Measurements from ENCODE around the gene TMEM207. TPM values are rescaled to one million over a fixed set of nuclear protein-coding genes. Genes with fewer than 3 reads are reported as not detected.

TMEM207 gene
- total RNA-seq, 1 donor from 2014 or later, result not detected

DNA sequence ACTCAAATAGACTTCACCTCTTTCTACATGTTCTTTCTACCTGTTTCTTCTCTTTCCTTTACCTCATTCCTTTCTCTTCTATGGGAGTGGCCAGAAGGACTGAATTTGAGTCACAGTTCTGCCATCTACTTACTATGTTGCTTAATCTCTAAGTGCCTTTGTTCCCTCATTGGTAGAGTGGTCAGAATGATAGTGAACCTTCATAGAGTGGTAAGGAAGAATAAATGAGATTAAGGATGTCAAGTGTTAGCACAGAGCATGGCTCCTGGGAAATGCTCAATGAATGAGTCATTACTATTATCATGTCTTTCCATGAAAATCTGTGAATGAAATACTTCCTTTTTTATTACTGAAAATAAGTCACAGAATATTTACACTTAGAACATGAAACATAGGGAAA, 17.5 kb downstream of the TMEM207 start:
- Mint-ChIP-seq H3K27ac (no peak overlapping the region), H3K9me3 (peaks cover 3% of the 10 kb centered on the region), H3K36me3 (no peaks in the 10 kb centered on the region), H3K27me3 (ENCODE audit: insufficient read depth, low read depth) (peaks cover 2% of the 10 kb centered on the region), H3K4me3 (no peak overlapping the region), H3K4me1 (no peaks in the 10 kb centered on the region)
- Histone ChIP-seq H3K9ac (no peak overlapping the region), H3K4me3 (no peak overlapping the region), H3K27ac (no peak overlapping the region), H3F3A (ENCODE audit: low read depth) (no peaks in the 10 kb centered on the region), H4K20me1 (ENCODE audit: low read depth) (no peaks in the 10 kb centered on the region), H3K4me1 (no peaks in the 10 kb centered on the region), H3K36me3 (no peaks in the 10 kb centered on the region), H3K9me3 (ENCODE audit: low read depth) (no peaks in the 10 kb centered on the region), H3K4me2 (no peak overlapping the region), H2AFZ (replicated peaks) (no peak overlapping the region), H3K27me3 (no peaks in the 10 kb centered on the region), H3K79me2 (ENCODE audit: low read depth) (no peaks in the 10 kb centered on the region)
- TF ChIP-seq, protein P1, sequence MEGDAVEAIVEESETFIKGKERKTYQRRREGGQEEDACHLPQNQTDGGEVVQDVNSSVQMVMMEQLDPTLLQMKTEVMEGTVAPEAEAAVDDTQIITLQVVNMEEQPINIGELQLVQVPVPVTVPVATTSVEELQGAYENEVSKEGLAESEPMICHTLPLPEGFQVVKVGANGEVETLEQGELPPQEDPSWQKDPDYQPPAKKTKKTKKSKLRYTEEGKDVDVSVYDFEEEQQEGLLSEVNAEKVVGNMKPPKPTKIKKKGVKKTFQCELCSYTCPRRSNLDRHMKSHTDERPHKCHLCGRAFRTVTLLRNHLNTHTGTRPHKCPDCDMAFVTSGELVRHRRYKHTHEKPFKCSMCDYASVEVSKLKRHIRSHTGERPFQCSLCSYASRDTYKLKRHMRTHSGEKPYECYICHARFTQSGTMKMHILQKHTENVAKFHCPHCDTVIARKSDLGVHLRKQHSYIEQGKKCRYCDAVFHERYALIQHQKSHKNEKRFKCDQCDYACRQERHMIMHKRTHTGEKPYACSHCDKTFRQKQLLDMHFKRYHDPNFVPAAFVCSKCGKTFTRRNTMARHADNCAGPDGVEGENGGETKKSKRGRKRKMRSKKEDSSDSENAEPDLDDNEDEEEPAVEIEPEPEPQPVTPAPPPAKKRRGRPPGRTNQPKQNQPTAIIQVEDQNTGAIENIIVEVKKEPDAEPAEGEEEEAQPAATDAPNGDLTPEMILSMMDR (IDR thresholded peaks at IDR 0.05), result no peak
- TF ChIP-seq EZH2 (IDR thresholded peaks at IDR 0.05) (no peak), EZH2phosphoT487 (IDR thresholded peaks at IDR 0.05) (no peak)
- no peak for DNase-seq (ENCODE audit: low spot score)

DNA sequence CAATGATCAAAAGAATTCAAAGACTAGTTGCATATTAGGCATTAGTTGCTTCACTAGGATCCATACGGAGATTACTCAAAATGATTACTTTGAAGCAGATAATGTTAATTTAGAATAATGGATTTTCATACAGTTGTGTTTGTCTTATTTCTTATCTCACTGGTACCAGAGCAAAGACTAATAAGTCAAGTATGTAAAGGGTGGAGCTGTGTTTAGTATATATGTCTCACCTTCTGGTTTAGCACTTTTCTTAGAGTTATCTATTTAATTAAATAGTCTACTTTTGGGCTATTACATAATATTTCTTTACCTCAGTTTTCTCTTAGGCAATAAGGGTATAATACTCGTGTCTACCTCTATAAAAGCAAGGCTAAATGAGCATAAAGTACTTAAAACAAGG, 18.8 kb downstream of the TMEM207 start:
- no peak overlapping the region for H3K9ac ChIP-seq
- no peak overlapping the region for H2AFZ ChIP-seq (replicated peaks)
- no peak for TF ChIP-seq EZH2phosphoT487 (IDR thresholded peaks at IDR 0.05)
- TF ChIP-seq, protein P1 (IDR thresholded peaks at IDR 0.05), result no peak
- no peak for TF ChIP-seq EZH2 (IDR thresholded peaks at IDR 0.05)
- no peaks in the 10 kb centered on the region for H3K79me2 ChIP-seq (ENCODE audit: low read depth)
- Mint-ChIP-seq H3K27me3 (ENCODE audit: insufficient read depth, low read depth) (peaks cover 2% of the 10 kb centered on the region), H3K4me1 (no peaks in the 10 kb centered on the region), H3K4me3 (no peak overlapping the region), H3K36me3 (no peaks in the 10 kb centered on the region), H3K27ac (no peak overlapping the region), H3K9me3 (peaks cover 3% of the 10 kb centered on the region)
- no peaks in the 10 kb centered on the region for H3K9me3 ChIP-seq (ENCODE audit: low read depth)
- H3F3A ChIP-seq (ENCODE audit: low read depth), result no peaks in the 10 kb centered on the region
- no peaks in the 10 kb centered on the region for H3K4me1 ChIP-seq
- H3K27me3 ChIP-seq, result no peaks in the 10 kb centered on the region
- H3K4me2 ChIP-seq, result no peak overlapping the region
- H3K4me3 ChIP-seq, result no peak overlapping the region
- no peaks in the 10 kb centered on the region for H4K20me1 ChIP-seq (ENCODE audit: low read depth)
- no peaks in the 10 kb centered on the region for H3K36me3 ChIP-seq
- H3K27ac ChIP-seq, result no peak overlapping the region
- DNase-seq (ENCODE audit: low spot score), result no peak

DNA sequence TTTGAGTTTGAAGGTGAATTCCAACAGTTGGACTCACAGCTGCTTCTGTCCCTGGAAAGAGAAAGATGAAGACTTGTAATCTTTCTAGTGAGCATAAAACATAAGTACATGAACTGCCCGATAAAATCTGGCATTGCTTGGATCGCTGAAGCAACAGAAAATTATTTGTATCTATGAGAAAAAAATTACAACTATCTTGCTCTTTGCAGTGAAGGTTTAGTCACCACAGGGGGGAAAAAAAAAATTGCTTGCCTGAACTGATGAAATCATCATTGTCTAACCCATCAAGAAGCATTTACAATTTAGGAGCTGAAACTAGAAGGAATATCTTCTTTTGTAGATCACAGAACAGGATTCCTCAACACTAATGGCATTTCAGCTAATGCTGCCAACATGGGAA, 20.0 kb downstream of the TMEM207 start:
- Histone ChIP-seq H3K9me3 (ENCODE audit: low read depth) (no peaks in the 10 kb centered on the region), H3K4me2 (no peak overlapping the region), H4K20me1 (ENCODE audit: low read depth) (no peaks in the 10 kb centered on the region), H3K9ac (no peak overlapping the region), H2AFZ (replicated peaks) (no peak overlapping the region), H3K4me3 (no peak overlapping the region), H3K27me3 (no peaks in the 10 kb centered on the region), H3K36me3 (no peaks in the 10 kb centered on the region), H3K4me1 (no peaks in the 10 kb centered on the region), H3K27ac (no peak overlapping the region), H3K79me2 (ENCODE audit: low read depth) (no peaks in the 10 kb centered on the region), H3F3A (ENCODE audit: low read depth) (no peaks in the 10 kb centered on the region)
- H3K4me3 Mint-ChIP-seq, result no peak overlapping the region
- H3K27me3 Mint-ChIP-seq (ENCODE audit: insufficient read depth, low read depth), result peaks cover 2% of the 10 kb centered on the region
- H3K36me3 Mint-ChIP-seq, result no peaks in the 10 kb centered on the region
- TF ChIP-seq EZH2phosphoT487 (IDR thresholded peaks at IDR 0.05) (no peak), EZH2 (IDR thresholded peaks at IDR 0.05) (no peak)
- TF ChIP-seq, protein P1 (IDR thresholded peaks at IDR 0.05), result no peak
- peaks cover 3% of the 10 kb centered on the region for H3K9me3 Mint-ChIP-seq
- no peaks in the 10 kb centered on the region for H3K4me1 Mint-ChIP-seq
- no peak for DNase-seq (ENCODE audit: low spot score)
- H3K27ac Mint-ChIP-seq, result no peak overlapping the region

All from neural progenitor cell (in vitro differentiated cells).